Colonic mucosa (tissue), 4 donors: ENCODE results near the gene TNFRSF11A. TPM values are rescaled to one million over a fixed set of nuclear protein-coding genes. Genes with fewer than 3 reads are reported as not detected.

ENCODE experiments used
- DNase-seq: peaks from one replicate; pipeline ENCODE4 v3.0.0-alpha.2; 2020
- H3K27ac ChIP-seq: fragments of 200-600 bp; one replicate; pipeline ENCODE4 v1.8.0; 2021
- H3K27me3 ChIP-seq: fragments of 200-600 bp; one replicate; pipeline ENCODE4 v1.8.0; 2021
- H3K36me3 ChIP-seq: fragments of 200-600 bp; one replicate; pipeline ENCODE4 v1.8.0; 2021
- H3K4me1 ChIP-seq: fragments of 200-600 bp; one replicate; pipeline ENCODE4 v1.8.0; 2021; ENCODE audit warnings: mild to moderate bottlenecking
- H3K4me3 ChIP-seq: fragments of 200-600 bp; one replicate; pipeline ENCODE4 v1.8.0; 2021
- H3K9ac ChIP-seq, 2 donors: one replicate each; pipeline ENCODE4 v1.7.0; 2013; ENCODE audit warnings: control low read depth in 2 of 2, low read depth in 2 of 2, low read length in 2 of 2
- H3K9me3 ChIP-seq: fragments of 200-600 bp; one replicate; pipeline ENCODE4 v1.8.0; 2021
- intact Hi-C: fragments of 100-400 bp; cut with DNase I; formaldehyde crosslinking; loops from one replicate; pipeline ENCODE4 v1.14.1; 2022
- total RNA-seq, 2 donors: library from RNA; stranded (reverse); fragmentation: NEBNext Ultra II Directional in 1 of 2; extraction: Animal tissue kit (Norgen Biotek cat#: 25700) in 1 of 2; gene quantifications; one replicate each; pipeline ENCODE4 v1.2.1, GENCODE V29; 2021
- TF ChIP-seq, protein P1 (sequence below): fragments of 200-600 bp; IDR thresholded peaks from one replicate; pipeline ENCODE4 v1.8.0; 2022; ENCODE audit warnings: antibody characterized with exemption, mild to moderate bottlenecking
- donor health status: healthy.
- donor health status: DM: no; HTN: no; CAD: no.
- donor health status: DM: no; HTN: no; CAD: no.

Gene TNFRSF11A
- total RNA-seq, 2 donors from 2014 or later = 80.6 to 86.6 TPM

- TF ChIP-seq, protein P1, sequence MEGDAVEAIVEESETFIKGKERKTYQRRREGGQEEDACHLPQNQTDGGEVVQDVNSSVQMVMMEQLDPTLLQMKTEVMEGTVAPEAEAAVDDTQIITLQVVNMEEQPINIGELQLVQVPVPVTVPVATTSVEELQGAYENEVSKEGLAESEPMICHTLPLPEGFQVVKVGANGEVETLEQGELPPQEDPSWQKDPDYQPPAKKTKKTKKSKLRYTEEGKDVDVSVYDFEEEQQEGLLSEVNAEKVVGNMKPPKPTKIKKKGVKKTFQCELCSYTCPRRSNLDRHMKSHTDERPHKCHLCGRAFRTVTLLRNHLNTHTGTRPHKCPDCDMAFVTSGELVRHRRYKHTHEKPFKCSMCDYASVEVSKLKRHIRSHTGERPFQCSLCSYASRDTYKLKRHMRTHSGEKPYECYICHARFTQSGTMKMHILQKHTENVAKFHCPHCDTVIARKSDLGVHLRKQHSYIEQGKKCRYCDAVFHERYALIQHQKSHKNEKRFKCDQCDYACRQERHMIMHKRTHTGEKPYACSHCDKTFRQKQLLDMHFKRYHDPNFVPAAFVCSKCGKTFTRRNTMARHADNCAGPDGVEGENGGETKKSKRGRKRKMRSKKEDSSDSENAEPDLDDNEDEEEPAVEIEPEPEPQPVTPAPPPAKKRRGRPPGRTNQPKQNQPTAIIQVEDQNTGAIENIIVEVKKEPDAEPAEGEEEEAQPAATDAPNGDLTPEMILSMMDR = no peak
- Histone ChIP-seq H3K4me1 (peaks cover 25% of the 10 kb centered on the region), H3K36me3 (no peaks in the 10 kb centered on the region), H3K27me3 (no peaks in the 10 kb centered on the region), H3K27ac (no peak overlapping the region), H3K4me3 (no peak overlapping the region), H3K9me3 (no peaks in the 10 kb centered on the region), H3K9ac (no peak overlapping the region)
- DNase-seq = no peak
- intact Hi-C loops = loop anchor here (5.0 kb wide), 1 partner anchor 88 kb away; the partner anchor contains the start of gene ZCCHC2
Observed at GRCh38 chr18:62434798-62435197, 109.7 kb downstream of the TNFRSF11A start.

- peaks cover 25% of the 10 kb centered on the region for H3K4me1 ChIP-seq
- H3K27me3 ChIP-seq = no peaks in the 10 kb centered on the region
- no peaks in the 10 kb centered on the region for H3K36me3 ChIP-seq
- peak overlapping the region; percentile 72 for H3K27ac ChIP-seq
- DNase-seq = no peak
- TF ChIP-seq, protein P1 = no peak
- H3K9me3 ChIP-seq = no peaks in the 10 kb centered on the region
- intact Hi-C loops = loop anchor here (5.0 kb wide), 1 partner anchor 87 kb away; the partner anchor contains the start of gene ZCCHC2
- H3K9ac ChIP-seq = peak overlapping the region in 1 of 2 donors; percentile 31
- no peak overlapping the region for H3K4me3 ChIP-seq
Observed at GRCh38 chr18:62435435-62436031, 110.4 kb downstream of the TNFRSF11A start.

- DNase-seq = peak; percentile 82
- TF ChIP-seq, protein P1 = no peak
- Histone ChIP-seq H3K4me3 (no peak overlapping the region), H3K9me3 (no peaks in the 10 kb centered on the region), H3K9ac (no peak overlapping the region), H3K4me1 (peaks cover 25% of the 10 kb centered on the region), H3K27ac (peak overlapping the region; percentile 72), H3K27me3 (no peaks in the 10 kb centered on the region), H3K36me3 (no peaks in the 10 kb centered on the region)
- intact Hi-C loops = loop anchor here (5.0 kb wide), 1 partner anchor 86 kb away; the partner anchor contains the start of gene ZCCHC2
Observed at GRCh38 chr18:62436636-62437234, 111.6 kb downstream of the TNFRSF11A start.

DNA sequence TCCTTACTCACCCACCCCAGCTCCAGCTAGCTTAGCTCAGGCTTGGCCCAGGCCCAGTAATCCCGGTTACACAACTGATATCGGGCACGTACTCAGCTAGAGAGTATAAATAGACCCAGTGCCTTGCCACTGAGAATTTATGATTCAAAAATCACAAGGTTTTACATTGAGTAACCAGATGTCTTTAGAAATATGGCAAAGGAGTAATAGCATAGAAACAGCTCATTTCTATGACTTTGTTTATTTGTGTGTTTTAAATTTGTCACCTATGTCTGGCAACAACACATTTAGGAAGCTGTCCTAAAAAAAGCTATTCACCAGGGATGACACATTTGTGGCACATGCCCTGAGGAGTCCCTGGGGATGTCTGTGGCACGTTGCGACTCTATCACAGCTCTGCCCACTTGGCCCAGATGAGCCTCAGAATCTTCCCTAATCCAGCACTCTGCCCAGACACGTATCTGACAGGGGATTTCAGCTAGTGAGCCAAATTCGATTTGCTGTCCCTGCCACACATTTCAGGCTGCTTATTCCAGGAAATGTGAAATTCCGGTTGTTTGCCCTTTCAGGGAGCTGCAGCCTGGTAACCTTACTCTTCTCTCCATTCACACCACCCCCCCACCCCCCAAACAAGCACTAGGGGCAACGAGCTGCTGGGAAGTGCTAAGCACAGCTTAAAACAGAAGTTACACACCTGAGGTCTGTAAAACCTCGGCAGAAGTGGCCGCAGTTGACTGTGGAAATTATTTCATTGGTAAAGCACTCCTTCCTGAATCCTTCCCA is 112.3 kb downstream of the TNFRSF11A start:
- DNase-seq = peak; percentile 81
- Histone ChIP-seq H3K36me3 (no peaks in the 10 kb centered on the region), H3K9me3 (no peaks in the 10 kb centered on the region), H3K4me3 (no peak overlapping the region), H3K4me1 (peaks cover 25% of the 10 kb centered on the region), H3K9ac (peak overlapping the region in 1 of 2 donors; percentile 15), H3K27ac (peak overlapping the region; percentile 72), H3K27me3 (no peaks in the 10 kb centered on the region)
- intact Hi-C loops = loop anchor here (5.0 kb wide), 1 partner anchor 85 kb away; the partner anchor contains the start of gene ZCCHC2
- TF ChIP-seq, protein P1 = no peak

GRCh38 chr18:62438018-62438329 is 112.9 kb downstream of the TNFRSF11A start:
- H3K4me3 ChIP-seq = no peak overlapping the region
- H3K36me3 ChIP-seq = no peaks in the 10 kb centered on the region
- peak overlapping the region; percentile 72 for H3K27ac ChIP-seq
- DNase-seq = no peak
- H3K4me1 ChIP-seq = peaks cover 25% of the 10 kb centered on the region
- TF ChIP-seq, protein P1 = no peak
- intact Hi-C loops = loop anchor here (5.0 kb wide), 1 partner anchor 84 kb away; the partner anchor contains the start of gene ZCCHC2
- H3K9me3 ChIP-seq = no peaks in the 10 kb centered on the region
- no peaks in the 10 kb centered on the region for H3K27me3 ChIP-seq
- peak overlapping the region in 1 of 2 donors; percentile 15 for H3K9ac ChIP-seq
